Liver (tissue), 9 donors: ENCODE measurements around the gene FOLR3. TPM values are rescaled to one million over a fixed set of nuclear protein-coding genes. Genes with fewer than 3 reads are reported as not detected.

ENCODE experiments used
- DNase-seq: peaks from one replicate; pipeline ENCODE4 v3.0.0-alpha.2; 2017; ENCODE audit warnings: low spot score
- H3K27ac ChIP-seq, 2 donors: one replicate each; pipeline ENCODE4 v1.7.0; 2013; ENCODE audit warnings: inconsistent platforms in 2 of 2, low read length in 2 of 2, control low read depth in 1 of 2, low read depth in 1 of 2, mild to moderate bottlenecking in 1 of 2
- H3K27me3 ChIP-seq, 4 donors: one replicate each; pipeline versions ENCODE4 v1.6.1 to v1.7.0; 2013; ENCODE audit warnings: low read length in 3 of 4, inconsistent platforms in 1 of 4, mild to moderate bottlenecking in 1 of 4, moderate library complexity in 1 of 4; ENCODE audit not compliant: control insufficient read depth in 4 of 4, insufficient read depth in 4 of 4
- H3K36me3 ChIP-seq, 4 donors: one replicate each; pipeline versions ENCODE4 v1.6.1 to v1.7.0; 2013; ENCODE audit warnings: low read length in 3 of 4, mild to moderate bottlenecking in 3 of 4, low read depth in 1 of 4, moderate library complexity in 1 of 4; ENCODE audit not compliant: control insufficient read depth in 4 of 4, insufficient read depth in 3 of 4
- H3K4me1 ChIP-seq, 4 donors: one replicate each; pipeline versions ENCODE4 v1.6.1 to v1.7.0; 2013; ENCODE audit warnings: low read length in 3 of 4, mild to moderate bottlenecking in 3 of 4, moderate library complexity in 1 of 4; ENCODE audit not compliant: control insufficient read depth in 4 of 4, insufficient read depth in 4 of 4
- H3K4me3 ChIP-seq, 3 donors: one replicate each; pipeline versions ENCODE4 v1.6.1 to v1.7.0; 2013; ENCODE audit warnings: low read length in 3 of 3, control low read depth in 1 of 3, low read depth in 1 of 3, mild to moderate bottlenecking in 1 of 3
- H3K9ac ChIP-seq, 2 donors: one replicate each; pipeline ENCODE4 v1.7.0; 2013; ENCODE audit warnings: low read length in 2 of 2, mild to moderate bottlenecking in 2 of 2, moderate library complexity in 2 of 2, control low read depth in 1 of 2, low read depth in 1 of 2
- H3K9me3 ChIP-seq, 4 donors: one replicate each; pipeline versions ENCODE4 v1.6.1 to v1.7.0; 2013; ENCODE audit warnings: low read length in 3 of 4; ENCODE audit not compliant: control insufficient read depth in 4 of 4
- EGR1 ChIP-seq, 2 donors: IDR thresholded peaks; 2 replicates each; pipeline ENCODE4 v1.6.1; 2016 to 2018; ENCODE audit warnings: antibody characterized with exemption in 2 of 2, low read depth in 2 of 2
- FOXA1 ChIP-seq: IDR thresholded peaks from 2 replicates; pipeline ENCODE4 v1.6.1; 2016; ENCODE audit warnings: antibody characterized with exemption
- FOXA2 ChIP-seq: IDR thresholded peaks from 2 replicates; pipeline ENCODE4 v1.6.1; 2016; ENCODE audit warnings: antibody characterized with exemption
- GABPA ChIP-seq, 2 donors: IDR thresholded peaks in 1 of 2; conservative IDR thresholded peaks in 1 of 2; 2 replicates each; pipeline ENCODE4 v1.6.1; 2016; ENCODE audit warnings: antibody characterized with exemption in 2 of 2, mild to moderate bottlenecking in 1 of 2, moderate library complexity in 1 of 2
- HNF4A ChIP-seq, 2 donors: conservative IDR thresholded peaks; 2 replicates each; pipeline ENCODE4 v1.6.1; 2016; ENCODE audit warnings: antibody characterized with exemption in 2 of 2, mild to moderate bottlenecking in 2 of 2
- HNF4G ChIP-seq: IDR thresholded peaks from 2 replicates; pipeline ENCODE4 v1.6.1; 2016; ENCODE audit warnings: antibody characterized with exemption
- JUND ChIP-seq, 2 donors: IDR thresholded peaks; 2 replicates each; pipeline ENCODE4 v1.6.1; 2016; ENCODE audit warnings: antibody characterized with exemption in 2 of 2
- NR2F2 ChIP-seq: IDR thresholded peaks from 2 replicates; pipeline ENCODE4 v1.6.1; 2016; ENCODE audit warnings: antibody characterized with exemption
- RAD21 ChIP-seq, 2 donors: IDR thresholded peaks; 2 replicates each; pipeline ENCODE4 v1.6.1; 2016; ENCODE audit warnings: antibody characterized with exemption in 2 of 2, mild to moderate bottlenecking in 2 of 2
- RXRA ChIP-seq, 2 donors: IDR thresholded peaks; 2 replicates each; pipeline ENCODE4 v1.6.1; 2017 to 2018; ENCODE audit warnings: antibody characterized with exemption in 2 of 2, mild to moderate bottlenecking in 1 of 2
- SP1 ChIP-seq: IDR thresholded peaks from 2 replicates; pipeline ENCODE4 v1.6.1; 2018; ENCODE audit warnings: antibody characterized with exemption, mild to moderate bottlenecking
- TAF1 ChIP-seq: conservative IDR thresholded peaks from 2 replicates; pipeline ENCODE4 v1.6.1; 2016; ENCODE audit warnings: antibody characterized with exemption, mild to moderate bottlenecking
- YY1 ChIP-seq: IDR thresholded peaks from 2 replicates; pipeline ENCODE4 v1.6.1; 2016; ENCODE audit warnings: antibody characterized with exemption, mild to moderate bottlenecking
- WGBS: extraction: QIAGEN DNeasy Blood & Tissue Kit; methylation state at CpG from one replicate; pipeline ENCODE4 v1.1.7; 2013; 5-methylcytosine and 5-hydroxymethylcytosine counted together
- polyA plus RNA-seq, 2 donors: library from polyadenylated mRNA; stranded (reverse) in 1 of 2; unstranded in 1 of 2; fragments of 200-250 nt in 1 of 2; fragments of >200 nt in 1 of 2; fragmentation: Nextera tagmentation in 1 of 2; extraction: Ambion mirVana in 1 of 2; gene quantifications; one replicate each; pipeline versions ENCODE4 v1.2.1 to v1.2.3, GENCODE V29; 2013 to 2015
- total RNA-seq, 2 donors: library from RNA; depleted of rRNA; stranded (reverse); fragments of >200 nt; gene quantifications; one replicate each; pipeline ENCODE4 v1.2.3, GENCODE V29; 2014
- TF ChIP-seq, protein P1 (sequence below): IDR thresholded peaks from 2 replicates; pipeline ENCODE4 v1.6.1; 2016; ENCODE audit warnings: antibody characterized with exemption
- TF ChIP-seq, protein P2 (sequence below): IDR thresholded peaks from 2 replicates; pipeline ENCODE4 v1.6.1; 2016; ENCODE audit warnings: antibody characterized with exemption, mild to moderate bottlenecking
- TF ChIP-seq, protein P3 (sequence below): fragments of 150-350 bp; IDR thresholded peaks from 2 replicates; pipeline ENCODE4 v1.5.1; 2017; ENCODE audit warnings: improper control_type of control experiment, low read depth, low read length; ENCODE audit not compliant: missing input control
- TF ChIP-seq, protein P4 (sequence below): IDR thresholded peaks from 2 replicates; pipeline ENCODE4 v1.6.1; 2016; ENCODE audit warnings: antibody characterized with exemption
- TF ChIP-seq, protein P5 (sequence below): IDR thresholded peaks from 2 replicates; pipeline ENCODE4 v1.6.1; 2016; ENCODE audit warnings: antibody characterized with exemption
- donor health status: healthy.
- donor health status: healthy.
- donor health status: healthy.
- donor health status: healthy.
- donor health status: healthy.

Gene FOLR3
- total and polyA plus RNA-seq, 4 donors: 0.31 to 2.1 (median 0.86) TPM; not detected in 1

DNA sequence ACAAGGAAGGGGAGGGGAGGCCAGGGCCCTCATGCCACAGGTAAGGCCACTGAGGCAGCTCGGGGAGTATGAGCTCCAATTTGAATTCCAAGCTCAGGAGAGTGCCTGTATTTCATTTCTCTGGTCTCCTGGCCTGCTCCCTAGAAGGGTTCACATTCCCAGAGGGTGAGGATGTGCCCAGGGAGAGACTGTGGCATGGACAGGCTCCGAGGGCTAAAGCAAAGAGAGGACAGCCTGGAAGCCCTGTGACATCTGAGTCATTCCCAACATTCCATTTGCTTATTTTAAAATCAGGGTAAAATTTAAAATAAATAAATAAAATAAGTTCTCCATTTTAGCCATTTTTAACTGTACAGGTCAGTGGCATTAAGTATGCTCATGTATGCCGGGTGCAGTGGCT is 37.8 kb downstream of the FOLR3 start:
- no peaks in the 10 kb centered on the region for H3K27me3 ChIP-seq
- H3K27ac ChIP-seq: no peak overlapping the region
- H3K36me3 ChIP-seq: no peaks in the 10 kb centered on the region
- H3K9ac ChIP-seq: no peak overlapping the region
- H3K4me3 ChIP-seq: no peak overlapping the region
- TF ChIP-seq, protein P1, sequence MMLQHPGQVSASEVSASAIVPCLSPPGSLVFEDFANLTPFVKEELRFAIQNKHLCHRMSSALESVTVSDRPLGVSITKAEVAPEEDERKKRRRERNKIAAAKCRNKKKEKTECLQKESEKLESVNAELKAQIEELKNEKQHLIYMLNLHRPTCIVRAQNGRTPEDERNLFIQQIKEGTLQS: no peak
- TF ChIP-seq, protein P2, sequence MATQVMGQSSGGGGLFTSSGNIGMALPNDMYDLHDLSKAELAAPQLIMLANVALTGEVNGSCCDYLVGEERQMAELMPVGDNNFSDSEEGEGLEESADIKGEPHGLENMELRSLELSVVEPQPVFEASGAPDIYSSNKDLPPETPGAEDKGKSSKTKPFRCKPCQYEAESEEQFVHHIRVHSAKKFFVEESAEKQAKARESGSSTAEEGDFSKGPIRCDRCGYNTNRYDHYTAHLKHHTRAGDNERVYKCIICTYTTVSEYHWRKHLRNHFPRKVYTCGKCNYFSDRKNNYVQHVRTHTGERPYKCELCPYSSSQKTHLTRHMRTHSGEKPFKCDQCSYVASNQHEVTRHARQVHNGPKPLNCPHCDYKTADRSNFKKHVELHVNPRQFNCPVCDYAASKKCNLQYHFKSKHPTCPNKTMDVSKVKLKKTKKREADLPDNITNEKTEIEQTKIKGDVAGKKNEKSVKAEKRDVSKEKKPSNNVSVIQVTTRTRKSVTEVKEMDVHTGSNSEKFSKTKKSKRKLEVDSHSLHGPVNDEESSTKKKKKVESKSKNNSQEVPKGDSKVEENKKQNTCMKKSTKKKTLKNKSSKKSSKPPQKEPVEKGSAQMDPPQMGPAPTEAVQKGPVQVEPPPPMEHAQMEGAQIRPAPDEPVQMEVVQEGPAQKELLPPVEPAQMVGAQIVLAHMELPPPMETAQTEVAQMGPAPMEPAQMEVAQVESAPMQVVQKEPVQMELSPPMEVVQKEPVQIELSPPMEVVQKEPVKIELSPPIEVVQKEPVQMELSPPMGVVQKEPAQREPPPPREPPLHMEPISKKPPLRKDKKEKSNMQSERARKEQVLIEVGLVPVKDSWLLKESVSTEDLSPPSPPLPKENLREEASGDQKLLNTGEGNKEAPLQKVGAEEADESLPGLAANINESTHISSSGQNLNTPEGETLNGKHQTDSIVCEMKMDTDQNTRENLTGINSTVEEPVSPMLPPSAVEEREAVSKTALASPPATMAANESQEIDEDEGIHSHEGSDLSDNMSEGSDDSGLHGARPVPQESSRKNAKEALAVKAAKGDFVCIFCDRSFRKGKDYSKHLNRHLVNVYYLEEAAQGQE: no peak
- no peak for TF ChIP-seq FOXA1
- TF ChIP-seq YY1: no peak
- TF ChIP-seq HNF4A (conservative IDR thresholded peaks at IDR 0.05): no peak
- no peak for TF ChIP-seq JUND (IDR thresholded peaks at IDR 0.05)
- TF ChIP-seq RAD21 (IDR thresholded peaks at IDR 0.05): no peak
- TF ChIP-seq, protein P3, sequence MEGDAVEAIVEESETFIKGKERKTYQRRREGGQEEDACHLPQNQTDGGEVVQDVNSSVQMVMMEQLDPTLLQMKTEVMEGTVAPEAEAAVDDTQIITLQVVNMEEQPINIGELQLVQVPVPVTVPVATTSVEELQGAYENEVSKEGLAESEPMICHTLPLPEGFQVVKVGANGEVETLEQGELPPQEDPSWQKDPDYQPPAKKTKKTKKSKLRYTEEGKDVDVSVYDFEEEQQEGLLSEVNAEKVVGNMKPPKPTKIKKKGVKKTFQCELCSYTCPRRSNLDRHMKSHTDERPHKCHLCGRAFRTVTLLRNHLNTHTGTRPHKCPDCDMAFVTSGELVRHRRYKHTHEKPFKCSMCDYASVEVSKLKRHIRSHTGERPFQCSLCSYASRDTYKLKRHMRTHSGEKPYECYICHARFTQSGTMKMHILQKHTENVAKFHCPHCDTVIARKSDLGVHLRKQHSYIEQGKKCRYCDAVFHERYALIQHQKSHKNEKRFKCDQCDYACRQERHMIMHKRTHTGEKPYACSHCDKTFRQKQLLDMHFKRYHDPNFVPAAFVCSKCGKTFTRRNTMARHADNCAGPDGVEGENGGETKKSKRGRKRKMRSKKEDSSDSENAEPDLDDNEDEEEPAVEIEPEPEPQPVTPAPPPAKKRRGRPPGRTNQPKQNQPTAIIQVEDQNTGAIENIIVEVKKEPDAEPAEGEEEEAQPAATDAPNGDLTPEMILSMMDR: no peak
- TF ChIP-seq TAF1: no peak
- TF ChIP-seq NR2F2: no peak
- TF ChIP-seq HNF4G: no peak
- TF ChIP-seq RXRA (IDR thresholded peaks at IDR 0.05): no peak
- TF ChIP-seq, protein P4, sequence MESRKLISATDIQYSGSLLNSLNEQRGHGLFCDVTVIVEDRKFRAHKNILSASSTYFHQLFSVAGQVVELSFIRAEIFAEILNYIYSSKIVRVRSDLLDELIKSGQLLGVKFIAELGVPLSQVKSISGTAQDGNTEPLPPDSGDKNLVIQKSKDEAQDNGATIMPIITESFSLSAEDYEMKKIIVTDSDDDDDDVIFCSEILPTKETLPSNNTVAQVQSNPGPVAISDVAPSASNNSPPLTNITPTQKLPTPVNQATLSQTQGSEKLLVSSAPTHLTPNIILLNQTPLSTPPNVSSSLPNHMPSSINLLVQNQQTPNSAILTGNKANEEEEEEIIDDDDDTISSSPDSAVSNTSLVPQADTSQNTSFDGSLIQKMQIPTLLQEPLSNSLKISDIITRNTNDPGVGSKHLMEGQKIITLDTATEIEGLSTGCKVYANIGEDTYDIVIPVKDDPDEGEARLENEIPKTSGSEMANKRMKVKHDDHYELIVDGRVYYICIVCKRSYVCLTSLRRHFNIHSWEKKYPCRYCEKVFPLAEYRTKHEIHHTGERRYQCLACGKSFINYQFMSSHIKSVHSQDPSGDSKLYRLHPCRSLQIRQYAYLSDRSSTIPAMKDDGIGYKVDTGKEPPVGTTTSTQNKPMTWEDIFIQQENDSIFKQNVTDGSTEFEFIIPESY: no peak
- TF ChIP-seq GABPA (IDR thresholded peaks at IDR 0.05 in 1 of 2, conservative IDR thresholded peaks at IDR 0.05 in 1 of 2): no peak
- TF ChIP-seq EGR1 (IDR thresholded peaks at IDR 0.05; ENCODE audit: low read depth in 2 of 2): no peak
- TF ChIP-seq FOXA2: no peak
- TF ChIP-seq, protein P5, sequence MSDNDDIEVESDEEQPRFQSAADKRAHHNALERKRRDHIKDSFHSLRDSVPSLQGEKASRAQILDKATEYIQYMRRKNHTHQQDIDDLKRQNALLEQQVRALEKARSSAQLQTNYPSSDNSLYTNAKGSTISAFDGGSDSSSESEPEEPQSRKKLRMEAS: no peak
- TF ChIP-seq SP1: no peak
- no peaks in the 10 kb centered on the region for H3K4me1 ChIP-seq
- no peak for DNase-seq
- 95% methylated on average over 3 of the region's 3 CpGs for WGBS
- no peaks in the 10 kb centered on the region for H3K9me3 ChIP-seq
